T-helper 2 cell treated with Interferon-gamma antibody and Interleukin-4, amounts not matched to agents 5 μg/mL and 100 μg/mL, for 36 hours (primary cell): ENCODE results near the gene LSS.
"Not testable (repeated sequence)": the region's sequence is repeated elsewhere in the genome, so short reads cannot be mapped to it uniquely, and the experiment has no call there.

Source experiments
- DNase-seq: peaks from one replicate; pipeline ENCODE4 v3.0.0; 2021; ENCODE audit warnings: low spot score
- H3K27ac Mint-ChIP-seq: one replicate; pipeline ENCODE4 v1.8.0; 2021; ENCODE audit warnings: mild to moderate bottlenecking, mixed read lengths
- H3K27me3 Mint-ChIP-seq: one replicate; pipeline ENCODE4 v1.8.0; 2021; ENCODE audit warnings: low read depth, mixed read lengths
- H3K36me3 Mint-ChIP-seq: one replicate; pipeline ENCODE4 v1.8.0; 2021; ENCODE audit warnings: low read depth, mixed read lengths
- H3K4me1 Mint-ChIP-seq: one replicate; pipeline ENCODE4 v1.8.0; 2021; ENCODE audit warnings: low read depth, mixed read lengths
- H3K4me3 Mint-ChIP-seq: one replicate; pipeline ENCODE4 v1.8.0; 2022; ENCODE audit warnings: mild to moderate bottlenecking, moderate library complexity, mixed read lengths
- H3K9me3 Mint-ChIP-seq: one replicate; pipeline ENCODE4 v1.8.0; 2021; ENCODE audit warnings: mixed read lengths

LSS gene

DNA sequence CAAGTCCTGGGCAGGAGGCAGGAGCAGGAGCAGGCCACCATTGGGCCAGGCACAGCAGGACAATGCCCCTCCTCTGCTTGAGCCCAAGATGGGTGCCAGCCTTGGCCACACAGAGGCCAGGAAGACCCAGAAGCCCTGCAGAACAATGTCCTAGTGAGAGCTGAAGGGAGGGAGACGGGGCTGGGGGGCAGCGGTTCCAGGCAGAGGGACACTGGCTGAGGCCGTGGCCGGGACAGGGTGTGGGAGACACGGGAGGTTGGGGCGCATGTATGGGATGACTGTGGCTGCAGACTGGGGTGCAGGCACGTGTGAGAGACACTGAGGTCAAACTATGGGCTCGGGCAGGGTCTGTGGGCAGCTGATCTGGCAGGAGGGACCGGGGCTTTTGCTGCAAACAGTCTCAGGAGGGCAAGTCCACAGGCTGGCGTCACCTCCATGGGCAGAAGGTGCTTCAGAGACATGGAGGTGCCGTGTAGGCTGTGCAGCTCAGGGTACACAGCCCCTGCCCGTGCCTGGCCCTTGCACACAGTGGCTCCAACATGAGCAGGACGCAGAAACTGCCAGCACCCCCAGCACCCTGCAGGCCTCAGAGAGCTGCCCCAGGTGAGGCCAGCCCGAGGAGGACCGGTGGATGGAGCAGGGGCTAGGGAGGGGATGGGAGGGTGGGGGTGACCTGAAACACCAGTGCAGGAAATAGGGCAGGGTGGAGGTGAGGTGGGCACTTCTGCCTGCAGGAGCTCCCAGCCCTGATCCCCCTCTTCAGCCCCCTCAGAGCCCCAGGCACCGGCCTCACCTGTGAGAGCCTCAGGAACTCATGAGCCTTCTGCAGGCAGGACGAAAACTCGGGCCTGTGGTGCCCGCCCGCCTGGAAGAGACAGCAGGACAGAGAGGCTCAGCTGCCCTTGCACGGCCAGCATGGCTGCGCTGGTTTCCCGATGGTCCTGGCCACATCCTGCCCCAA, 19.5 kb downstream of the LSS start:
- Mint-ChIP-seq H3K36me3 (peaks cover 5% of the 10 kb centered on the region), H3K4me1 (no peaks in the 10 kb centered on the region), H3K9me3 (no peaks in the 10 kb centered on the region), H3K27ac (no peak overlapping the region), H3K27me3 (no peaks in the 10 kb centered on the region), H3K4me3 (no peak overlapping the region)
- DNase-seq = no peak

DNA sequence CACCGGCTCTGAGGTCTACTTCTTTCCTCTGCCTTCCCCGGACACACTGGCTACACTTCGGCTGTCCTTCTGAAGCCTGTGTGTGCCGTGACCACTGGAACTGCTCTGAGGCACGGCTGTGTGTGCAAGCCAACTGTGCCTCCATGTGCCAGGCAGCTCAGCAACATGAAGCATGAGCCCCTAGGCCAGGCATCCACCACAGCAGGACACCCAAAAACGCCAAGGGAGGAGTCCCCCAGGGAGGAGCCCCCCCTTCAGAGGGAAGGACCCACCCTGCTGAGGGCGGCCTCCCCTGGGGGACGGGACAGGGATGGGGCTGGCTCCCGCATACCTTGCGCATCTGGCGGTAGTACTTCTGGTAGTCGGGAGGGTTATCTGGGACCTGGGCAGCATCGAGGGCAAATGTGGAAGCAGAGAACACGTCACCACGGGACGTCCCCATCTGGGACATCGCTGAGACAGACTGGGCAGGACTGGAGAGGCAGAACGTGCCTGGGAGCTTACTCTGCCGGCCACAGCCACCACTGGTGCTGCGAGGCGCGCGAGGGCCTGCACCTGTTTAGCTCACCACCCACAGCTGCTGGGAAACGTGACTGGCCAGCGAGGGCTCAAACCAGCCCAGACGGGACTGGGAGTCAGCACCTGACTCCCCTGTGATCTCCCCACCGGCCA, 20.5 kb downstream of the LSS start:
- H3K36me3 Mint-ChIP-seq = peaks cover 10% of the 10 kb centered on the region
- H3K4me3 Mint-ChIP-seq = no peak overlapping the region
- no peak overlapping the region for H3K27ac Mint-ChIP-seq
- no peaks in the 10 kb centered on the region for H3K9me3 Mint-ChIP-seq
- no peaks in the 10 kb centered on the region for H3K27me3 Mint-ChIP-seq
- H3K4me1 Mint-ChIP-seq = no peaks in the 10 kb centered on the region
- DNase-seq = no peak

- Mint-ChIP-seq H3K9me3 (no peaks in the 10 kb centered on the region), H3K4me1 (no peaks in the 10 kb centered on the region), H3K27ac (no peak overlapping the region), H3K27me3 (no peaks in the 10 kb centered on the region), H3K4me3 (no peak overlapping the region), H3K36me3 (peaks cover 13% of the 10 kb centered on the region)
- no peak for DNase-seq
Measured at GRCh38 chr21:46207006-46207919, 21.3 kb downstream of the LSS start.

DNA sequence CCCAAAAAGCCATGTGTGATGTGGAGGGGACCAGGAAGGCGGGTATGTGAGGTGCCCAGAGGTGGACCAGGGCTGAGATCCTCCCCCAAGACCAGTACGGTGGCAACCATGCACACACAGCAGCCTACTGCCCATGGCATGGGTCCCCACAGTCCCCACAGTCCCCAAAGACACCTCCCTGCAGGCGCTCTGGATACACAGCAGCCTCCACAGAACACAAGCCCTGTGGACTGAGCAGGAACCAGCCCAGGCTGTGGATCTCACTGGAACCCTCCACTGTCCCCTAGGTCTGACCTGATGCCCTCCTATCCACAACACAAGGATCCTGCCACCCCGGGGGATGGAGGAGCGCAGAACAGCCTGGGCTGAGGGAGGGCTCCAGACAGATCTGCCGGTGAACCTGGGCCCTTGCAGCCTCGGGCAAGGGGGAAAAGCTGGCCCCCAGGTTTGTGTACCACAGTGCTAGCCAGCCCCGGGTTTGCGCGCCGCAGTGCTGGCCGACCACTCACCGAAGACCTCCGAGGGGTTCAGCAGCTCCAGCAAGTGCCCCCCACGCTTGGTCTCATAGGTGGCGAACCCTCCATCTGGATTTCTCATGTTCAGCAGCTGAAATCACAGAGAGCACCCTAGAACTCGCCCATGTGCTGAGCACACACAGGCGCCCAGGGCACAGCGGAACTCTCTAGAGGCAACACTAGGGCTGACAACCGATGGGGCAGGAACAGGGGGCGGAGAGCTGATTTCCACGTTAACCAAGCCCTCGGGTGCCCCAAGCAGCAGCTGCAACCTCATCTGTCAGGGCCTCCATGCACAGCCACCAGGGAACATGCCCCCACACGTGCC, 22.2 kb downstream of the LSS start:
- no peaks in the 10 kb centered on the region for H3K4me1 Mint-ChIP-seq
- H3K4me3 Mint-ChIP-seq = no peak overlapping the region
- no peaks in the 10 kb centered on the region for H3K9me3 Mint-ChIP-seq
- H3K27me3 Mint-ChIP-seq = no peaks in the 10 kb centered on the region
- peaks cover 13% of the 10 kb centered on the region for H3K36me3 Mint-ChIP-seq
- DNase-seq = no peak
- H3K27ac Mint-ChIP-seq = no peak overlapping the region

DNA sequence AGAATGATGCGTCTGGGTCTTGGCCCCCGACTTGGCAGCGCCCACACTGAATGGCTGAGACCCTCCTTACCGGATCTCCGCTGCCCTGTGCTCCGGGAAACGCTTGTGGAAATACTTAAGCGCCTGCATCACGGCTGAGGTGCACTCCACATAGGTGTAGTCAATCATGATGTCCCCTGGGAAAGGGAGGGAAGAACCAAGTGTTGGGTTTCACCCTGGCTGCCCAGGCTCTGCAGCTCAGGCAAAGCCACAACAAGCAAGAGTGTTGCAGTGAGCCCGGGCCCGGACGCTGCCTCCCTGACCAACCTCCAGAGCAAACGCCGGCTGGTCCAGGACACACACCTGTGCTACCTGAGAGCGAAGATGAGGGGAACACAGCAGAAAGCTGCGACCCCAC, 22.8 kb downstream of the LSS start:
- H3K36me3 Mint-ChIP-seq = peaks cover 14% of the 10 kb centered on the region
- H3K9me3 Mint-ChIP-seq = no peaks in the 10 kb centered on the region
- no peaks in the 10 kb centered on the region for H3K27me3 Mint-ChIP-seq
- DNase-seq = no peak
- no peaks in the 10 kb centered on the region for H3K4me1 Mint-ChIP-seq
- no peak overlapping the region for H3K4me3 Mint-ChIP-seq
- no peak overlapping the region for H3K27ac Mint-ChIP-seq

GRCh38 chr21:46205166-46205565, 23.4 kb downstream of the LSS start:
- Mint-ChIP-seq H3K27me3 (no peaks in the 10 kb centered on the region), H3K4me1 (no peaks in the 10 kb centered on the region), H3K4me3 (no peak overlapping the region), H3K36me3 (peaks cover 19% of the 10 kb centered on the region), H3K27ac (no peak overlapping the region), H3K9me3 (no peaks in the 10 kb centered on the region)
- DNase-seq = no peak

DNA sequence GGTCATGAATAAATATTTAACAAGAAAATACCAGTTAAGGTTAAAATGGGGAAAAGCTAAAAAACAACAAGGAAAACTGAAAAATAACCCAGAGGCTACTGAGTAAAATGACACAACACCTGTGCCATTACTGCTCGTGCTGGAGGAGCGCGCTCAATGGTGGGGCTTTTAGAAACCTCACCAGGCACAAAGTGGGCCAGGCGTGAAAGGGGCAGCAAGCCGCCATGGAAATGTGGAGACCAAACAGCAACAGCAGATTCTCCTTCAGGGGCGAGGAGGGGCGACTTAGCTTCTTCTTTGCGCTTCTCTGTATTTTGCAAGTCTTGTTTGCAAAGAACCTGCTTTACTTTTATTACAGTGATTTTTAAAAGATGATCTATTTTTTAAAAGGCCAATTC, 25.4 kb downstream of the LSS start:
- Mint-ChIP-seq H3K9me3 (no peaks in the 10 kb centered on the region), H3K27ac (no peak overlapping the region), H3K27me3 (no peaks in the 10 kb centered on the region), H3K4me3 (no peak overlapping the region), H3K36me3 (peaks cover 35% of the 10 kb centered on the region), H3K4me1 (no peaks in the 10 kb centered on the region)
- no peak for DNase-seq

DNA sequence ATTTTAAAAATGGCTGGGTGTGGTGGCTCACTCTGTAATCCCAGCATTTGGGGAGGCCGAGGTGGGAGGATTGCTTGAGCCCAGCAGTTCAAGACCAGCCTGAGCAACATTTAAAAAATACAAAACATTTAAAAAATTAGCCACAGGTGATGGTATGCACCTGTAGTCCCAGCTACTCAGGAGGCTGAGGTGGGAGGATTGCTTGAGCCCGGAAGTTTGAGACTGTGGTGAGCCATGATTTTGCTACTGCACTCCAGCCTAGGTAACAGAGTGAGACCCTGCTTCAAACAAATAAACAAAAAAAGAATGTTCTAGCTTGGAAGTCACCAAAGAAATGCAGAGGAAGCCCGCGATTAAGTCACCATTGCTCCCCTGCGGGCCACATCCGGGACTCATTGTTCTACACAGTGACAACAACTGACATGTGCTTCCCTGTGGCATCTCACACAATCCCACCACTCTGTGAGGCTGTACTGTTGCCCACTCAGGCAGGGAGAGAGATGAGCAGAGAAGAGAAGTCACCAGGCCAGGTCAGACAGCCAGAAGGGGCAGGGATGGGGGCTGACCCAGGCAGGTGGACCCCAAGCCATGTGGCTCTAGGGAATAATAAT, 25.9 kb downstream of the LSS start:
- no peak for DNase-seq
- Mint-ChIP-seq H3K9me3 (no peaks in the 10 kb centered on the region), H3K27ac (no peak overlapping the region), H3K4me3 (no peak overlapping the region), H3K4me1 (no peaks in the 10 kb centered on the region), H3K27me3 (no peaks in the 10 kb centered on the region), H3K36me3 (peaks cover 35% of the 10 kb centered on the region)

- not testable (repeated sequence) for H3K4me3 Mint-ChIP-seq
Measured at GRCh38 chr21:46200877-46201803, 27.4 kb downstream of the LSS start.

DNA sequence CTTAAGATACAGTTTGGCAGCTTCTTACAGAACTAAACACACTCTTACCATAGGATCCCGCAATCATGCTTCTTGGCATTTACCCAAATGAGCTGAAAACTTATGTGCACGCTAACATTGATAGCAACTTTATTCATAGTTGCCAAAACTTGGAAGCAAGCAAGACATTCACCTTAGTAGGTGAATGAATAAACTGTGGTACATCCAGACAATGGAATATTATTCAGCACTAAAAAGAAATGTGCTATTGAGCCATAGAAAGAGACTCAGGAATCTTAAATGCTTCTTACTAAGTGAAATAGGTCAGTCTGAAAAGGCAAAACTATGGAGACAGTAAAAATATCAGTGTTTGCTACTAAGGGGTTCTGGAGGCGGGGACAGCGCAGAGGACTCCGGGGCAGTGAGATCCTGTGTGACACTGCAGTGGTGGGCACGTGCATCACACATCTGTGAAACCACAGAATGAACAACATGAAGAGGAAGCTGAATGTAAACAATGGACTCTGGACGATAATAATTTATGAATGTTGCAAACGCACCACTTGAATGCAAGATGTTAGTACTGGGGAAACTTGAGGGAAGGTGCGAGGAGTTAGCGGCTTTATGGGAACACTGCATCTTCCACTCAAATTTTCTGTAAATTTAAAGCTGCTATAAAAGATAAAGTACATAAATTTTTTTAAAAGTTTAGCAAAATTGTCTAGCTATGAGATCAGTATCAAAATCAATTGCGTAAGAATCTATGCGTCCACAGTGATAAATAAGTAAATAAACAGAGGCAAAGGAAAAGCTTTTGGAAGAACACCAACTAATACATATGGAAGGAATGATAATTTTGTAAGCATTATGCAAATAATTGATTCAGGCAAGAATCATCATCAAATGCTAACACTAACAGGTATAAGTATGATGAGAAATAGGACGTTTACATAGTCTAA, 28.9 kb downstream of the LSS start:
- DNase-seq = no peak
- Mint-ChIP-seq H3K27ac (no peak overlapping the region), H3K27me3 (no peaks in the 10 kb centered on the region), H3K9me3 (no peaks in the 10 kb centered on the region), H3K4me1 (no peaks in the 10 kb centered on the region), H3K4me3 (no peak overlapping the region), H3K36me3 (peaks cover 43% of the 10 kb centered on the region)

More at GRCh38 chr21:46200877-46201803, 27.4 kb downstream of the LSS start:
- H3K27ac Mint-ChIP-seq, H3K27me3 Mint-ChIP-seq, H3K4me1 Mint-ChIP-seq, H3K9me3 Mint-ChIP-seq, DNase-seq: not testable (repeated sequence)
- H3K36me3 Mint-ChIP-seq = peaks cover 42% of the 10 kb centered on the region

DNA sequence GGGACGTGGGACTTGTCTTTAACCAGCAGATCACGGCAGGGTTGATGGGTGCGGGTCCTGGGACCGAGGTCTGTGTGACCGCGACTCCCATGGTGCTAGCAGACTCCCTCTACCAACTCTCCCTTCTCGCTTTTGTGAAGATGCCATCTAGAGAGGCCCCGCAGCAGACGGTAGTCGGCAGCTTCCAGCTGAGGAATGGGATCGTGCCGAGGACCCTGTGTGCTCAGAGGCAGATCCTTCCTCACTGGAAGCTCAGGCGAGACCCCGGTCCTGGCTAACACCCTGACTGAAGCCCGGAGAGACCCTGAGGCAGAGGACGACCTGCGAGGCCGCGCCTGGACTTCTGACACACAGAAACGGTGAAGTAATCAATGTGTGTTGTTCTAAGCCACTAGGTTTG, 31.8 kb downstream of the LSS start:
- Mint-ChIP-seq H3K4me1 (no peaks in the 10 kb centered on the region), H3K27me3 (no peaks in the 10 kb centered on the region), H3K36me3 (peaks cover 47% of the 10 kb centered on the region), H3K4me3 (no peak overlapping the region), H3K27ac (no peak overlapping the region), H3K9me3 (no peaks in the 10 kb centered on the region)
- DNase-seq = no peak
